GM04504 (cell line): ENCODE results near the gene OGFR.

Source experiments
- DNase-seq: peaks from one replicate; pipeline ENCODE4 v3.0.0-alpha.2; 2012; ENCODE audit warnings: low read depth

Gene OGFR

GRCh38 chr20:62825986-62826645 lies 21.5 kb downstream of the OGFR start:
- DNase-seq, result no peak

DNA sequence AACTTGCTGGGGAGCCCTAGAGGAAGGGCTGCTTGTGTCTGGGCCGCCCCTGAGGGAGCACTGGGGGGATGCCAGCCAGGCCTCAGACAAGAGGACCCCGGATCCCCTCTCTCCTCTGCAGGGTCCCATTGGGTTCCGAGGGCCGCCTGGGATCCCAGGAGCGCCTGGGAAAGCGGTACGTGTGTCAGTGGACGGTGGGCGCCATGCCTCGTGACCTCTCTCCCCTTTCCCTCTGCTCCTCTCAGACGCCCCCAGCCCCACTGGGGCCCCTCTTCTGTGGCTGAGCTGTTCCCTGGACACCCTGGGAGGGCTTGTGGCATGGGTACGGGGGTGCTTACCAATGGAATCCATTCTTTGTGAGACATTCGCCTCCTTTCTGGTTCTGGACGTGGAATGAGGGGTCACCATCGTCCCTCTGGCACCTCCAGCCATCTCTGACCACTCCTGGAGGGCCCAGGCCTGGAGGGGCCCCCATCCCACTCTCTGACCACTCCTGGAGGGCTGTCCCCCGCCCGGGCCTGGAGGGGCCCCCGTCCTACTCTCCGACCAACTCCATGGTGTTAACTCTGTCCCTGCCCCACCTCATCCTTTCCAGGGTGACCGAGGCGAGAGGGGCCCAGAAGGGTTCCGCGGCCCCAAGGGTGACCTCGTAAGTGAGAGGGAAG lies 22.1 kb downstream of the OGFR start:
- DNase-seq, result no peak

- DNase-seq, result no peak
These were observed 22.8 kb downstream of the OGFR start for GRCh38 chr20:62827311-62828038.

GRCh38 chr20:62828051-62828450 lies 23.4 kb downstream of the OGFR start:
- no peak for DNase-seq

GRCh38 chr20:62828511-62829230 lies 24.0 kb downstream of the OGFR start:
- DNase-seq, result no peak

DNA sequence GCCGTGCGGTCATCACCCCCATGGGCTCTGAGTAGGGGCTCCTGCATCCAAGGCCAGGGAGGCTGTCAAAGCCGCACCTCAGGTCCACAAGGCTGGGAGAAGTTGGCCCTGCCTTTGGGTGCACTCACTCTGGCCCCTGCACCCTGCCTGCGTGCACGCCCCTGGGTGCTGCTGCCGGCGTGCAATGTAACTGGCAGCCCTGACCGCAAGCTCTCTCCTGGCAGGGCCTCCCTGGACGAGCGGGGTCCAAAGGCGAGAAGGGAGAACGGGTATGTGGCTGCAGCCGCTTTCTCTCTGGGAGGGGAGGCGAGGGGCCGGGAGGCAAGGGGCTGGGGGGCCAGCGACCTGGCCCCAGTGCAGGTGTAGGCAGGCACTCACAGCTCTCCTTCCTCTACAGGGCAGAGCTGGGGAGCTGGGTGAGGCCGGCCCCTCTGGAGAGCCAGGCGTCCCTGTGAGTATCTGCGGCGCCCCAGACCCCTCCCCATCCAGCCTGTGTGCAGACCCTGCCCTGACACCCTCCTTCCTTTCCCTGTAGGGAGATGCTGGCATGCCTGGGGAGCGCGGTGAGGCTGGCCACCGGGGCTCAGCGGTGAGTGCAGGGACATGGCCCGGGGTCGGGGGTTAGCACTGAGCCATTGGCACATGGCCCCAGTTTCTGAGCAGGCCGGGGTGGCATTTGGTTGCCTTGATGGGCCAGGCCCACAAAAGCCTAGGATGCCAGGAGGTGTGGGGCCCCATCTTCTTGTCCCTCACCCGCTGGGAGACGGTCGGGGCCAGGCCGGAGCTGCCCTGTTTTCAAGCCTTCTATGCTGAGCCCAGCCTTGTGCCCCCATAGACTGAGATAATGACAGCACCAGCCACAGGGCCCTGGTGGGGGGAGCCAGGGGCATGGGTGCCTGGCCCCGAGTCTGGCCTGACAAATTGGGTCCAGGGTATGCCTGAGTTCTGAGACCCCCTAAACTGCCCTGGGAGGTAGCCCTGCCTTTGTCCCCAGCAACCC lies 24.9 kb downstream of the OGFR start:
- DNase-seq, result no peak

GRCh38 chr20:62830251-62830650 lies 25.6 kb downstream of the OGFR start:
- DNase-seq, result no peak

- no peak for DNase-seq
These were observed 26.2 kb downstream of the OGFR start for GRCh38 chr20:62830821-62831220.

- DNase-seq, result no peak
These were observed 26.7 kb downstream of the OGFR start for GRCh38 chr20:62831361-62831788.

DNA sequence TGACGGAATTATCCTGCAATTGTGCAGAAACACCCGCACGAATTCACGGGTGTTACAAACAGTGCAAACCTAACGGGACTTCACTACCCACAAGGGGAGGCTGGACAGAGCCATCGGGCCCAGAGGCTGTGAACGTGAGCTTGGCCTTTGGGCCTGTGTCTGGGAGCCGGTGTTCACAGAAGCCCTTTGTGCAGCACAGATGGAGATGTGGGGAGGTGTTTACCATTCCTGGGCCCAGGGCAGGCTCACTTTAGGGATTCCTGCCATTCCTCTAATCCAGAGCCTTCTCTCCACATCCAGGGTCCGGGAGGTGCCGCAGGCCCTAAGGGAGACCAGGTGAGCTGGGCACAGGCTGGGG lies 27.2 kb downstream of the OGFR start:
- no peak for DNase-seq

- DNase-seq, result no peak
These were observed 27.7 kb downstream of the OGFR start for GRCh38 chr20:62832212-62832922.

DNA sequence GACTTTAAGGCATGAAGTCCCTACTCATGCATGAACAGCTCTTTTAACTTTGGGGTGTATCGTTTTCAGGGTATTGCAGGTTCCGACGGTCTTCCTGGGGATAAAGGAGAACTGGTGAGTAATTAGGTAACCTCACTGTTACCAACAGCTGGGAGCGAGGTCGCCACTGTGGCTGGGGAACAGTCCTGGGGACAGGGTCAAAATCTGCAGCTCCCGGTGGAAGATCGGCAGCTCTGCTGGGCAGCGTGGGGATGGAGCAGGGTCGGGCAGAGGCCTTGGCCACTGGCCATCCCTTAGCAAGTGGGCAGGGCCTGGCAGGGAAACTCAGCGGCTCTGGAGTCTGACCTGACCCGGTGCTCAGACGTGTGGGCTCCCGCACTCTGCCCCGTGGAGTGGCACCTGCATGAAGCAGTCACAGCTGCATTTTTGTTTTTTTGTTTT lies 28.3 kb downstream of the OGFR start:
- DNase-seq, result no peak

DNA sequence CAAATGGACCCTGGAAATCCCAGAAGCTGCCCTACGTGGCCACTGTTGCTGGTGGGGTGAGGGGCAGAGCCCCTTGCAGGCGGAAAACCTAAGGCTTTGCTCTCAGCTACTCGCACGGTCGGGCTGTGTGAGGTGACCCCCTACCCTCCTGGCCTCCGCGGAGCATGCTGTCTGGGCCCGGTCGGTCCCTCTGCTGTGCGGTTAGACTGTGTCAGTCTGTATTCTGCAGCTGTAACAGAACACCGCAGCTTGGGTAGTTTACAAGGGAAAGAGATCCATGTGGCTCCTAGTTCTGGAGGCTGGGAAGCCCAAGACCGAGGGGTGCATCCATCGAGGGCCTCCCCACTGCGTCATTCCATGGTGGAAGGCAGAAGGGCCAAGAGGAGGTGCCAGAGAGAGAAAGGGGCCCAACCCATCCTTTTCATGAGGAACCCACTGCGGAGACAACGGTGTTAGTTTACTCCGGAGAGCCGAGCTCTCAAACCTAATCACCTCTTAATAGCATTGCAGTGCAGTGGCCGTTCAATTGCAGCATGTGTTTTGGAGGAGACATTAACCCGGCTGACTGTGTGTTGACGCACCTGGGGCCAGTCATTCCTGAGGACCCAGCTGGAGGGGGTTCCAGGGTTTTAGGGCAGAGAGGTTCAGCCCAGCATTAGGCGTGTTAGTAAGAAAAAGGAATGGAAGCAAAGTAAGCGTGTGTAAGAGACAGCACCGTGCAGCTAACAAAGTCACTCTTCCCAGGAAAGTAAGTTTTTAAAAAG lies 30.5 kb downstream of the OGFR start:
- DNase-seq, result no peak

DNA sequence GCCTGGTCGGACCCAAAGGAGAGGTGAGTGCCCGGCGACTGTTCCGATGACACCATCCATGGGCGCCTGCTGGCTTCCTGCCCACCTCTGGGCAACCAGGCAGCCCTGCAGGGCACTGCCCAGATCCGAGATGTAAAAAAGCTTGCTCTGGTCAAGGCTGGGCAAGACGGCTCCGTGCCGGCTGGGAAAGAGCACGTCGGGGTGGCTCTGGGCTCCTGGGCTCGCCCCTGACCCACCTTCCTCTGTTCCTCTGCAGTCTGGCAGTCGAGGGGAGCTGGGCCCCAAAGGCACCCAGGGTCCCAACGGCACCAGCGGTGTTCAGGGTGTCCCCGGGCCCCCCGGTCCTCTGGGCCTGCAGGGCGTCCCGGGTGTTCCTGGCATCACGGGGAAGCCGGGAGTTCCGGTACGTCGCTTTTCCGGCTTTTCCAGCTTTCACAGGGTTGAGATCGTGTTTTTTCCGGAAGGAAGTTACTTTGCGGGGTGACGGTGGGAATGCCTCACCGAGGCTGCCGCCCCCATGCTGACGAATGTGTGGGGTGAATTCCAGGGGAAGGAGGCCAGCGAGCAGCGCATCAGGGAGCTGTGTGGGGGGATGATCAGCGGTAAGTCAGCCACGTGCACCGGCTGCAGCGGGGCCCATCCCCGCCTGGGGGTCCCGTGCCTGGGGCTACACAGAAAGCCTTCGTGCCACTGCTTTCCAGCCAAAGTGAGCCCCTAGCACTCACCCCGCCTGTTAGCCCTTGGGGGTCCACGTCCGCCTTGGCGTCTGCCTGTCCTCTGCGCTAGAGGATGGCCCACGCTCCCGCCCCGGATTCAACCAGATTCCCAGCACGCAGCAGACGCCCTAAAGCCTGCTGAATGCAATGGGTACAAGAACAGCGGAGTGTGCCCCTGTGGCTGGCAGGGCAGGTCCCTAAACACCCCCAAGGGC lies 31.6 kb downstream of the OGFR start:
- DNase-seq, result no peak

GRCh38 chr20:62836967-62837490 lies 32.4 kb downstream of the OGFR start:
- DNase-seq, result no peak

DNA sequence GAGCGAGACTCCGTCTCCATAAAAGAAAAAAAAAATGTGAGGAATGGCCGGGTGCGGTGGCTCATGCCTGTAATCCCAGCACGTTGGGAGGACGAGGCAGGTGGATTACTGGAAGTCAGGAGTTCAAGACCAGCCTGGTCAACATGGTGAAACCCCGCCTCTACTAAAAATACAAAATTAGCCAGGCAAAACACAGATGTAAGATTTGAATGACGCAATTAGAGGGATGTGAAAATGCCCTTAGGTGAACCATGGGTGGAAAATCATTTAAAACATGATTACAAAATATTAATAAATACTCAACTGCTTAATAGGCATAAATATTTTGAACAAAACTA lies 33.1 kb downstream of the OGFR start:
- no peak for DNase-seq

DNA sequence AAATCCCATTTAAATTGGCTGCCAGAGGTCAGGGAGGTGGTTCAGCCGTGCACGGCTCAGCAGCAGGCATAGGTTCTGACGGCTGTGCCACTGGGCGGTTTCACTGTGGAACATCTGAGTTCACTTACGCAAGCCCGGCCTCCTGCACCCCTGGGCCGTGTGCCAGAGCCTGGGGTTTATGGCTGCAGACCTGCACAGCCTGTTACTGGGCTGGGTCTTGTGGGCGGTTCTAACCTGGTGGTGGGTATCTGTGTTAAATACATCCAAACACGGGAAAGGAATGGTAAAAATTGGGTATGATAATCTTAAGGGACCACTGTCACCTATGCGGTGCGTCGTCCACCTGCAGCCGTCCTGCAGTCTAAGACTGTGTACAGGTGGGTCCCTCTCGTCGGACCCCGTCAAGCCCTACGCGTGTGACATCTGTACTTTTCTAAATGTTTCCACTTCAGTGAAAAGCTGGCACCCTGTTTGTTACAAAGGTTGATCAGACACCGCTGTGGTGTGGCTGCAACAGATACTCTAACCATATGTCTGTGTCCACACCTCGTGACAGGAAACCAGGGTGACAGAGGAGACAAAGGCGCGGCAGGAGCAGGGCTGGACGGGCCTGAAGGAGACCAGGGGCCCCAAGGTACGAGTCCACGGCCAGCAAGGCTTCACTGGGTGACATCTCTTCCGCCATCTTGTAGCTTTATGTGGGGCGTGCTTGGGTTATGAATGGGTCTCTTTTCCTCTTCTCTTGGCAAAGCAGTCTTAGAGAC lies 33.7 kb downstream of the OGFR start:
- DNase-seq, result no peak

DNA sequence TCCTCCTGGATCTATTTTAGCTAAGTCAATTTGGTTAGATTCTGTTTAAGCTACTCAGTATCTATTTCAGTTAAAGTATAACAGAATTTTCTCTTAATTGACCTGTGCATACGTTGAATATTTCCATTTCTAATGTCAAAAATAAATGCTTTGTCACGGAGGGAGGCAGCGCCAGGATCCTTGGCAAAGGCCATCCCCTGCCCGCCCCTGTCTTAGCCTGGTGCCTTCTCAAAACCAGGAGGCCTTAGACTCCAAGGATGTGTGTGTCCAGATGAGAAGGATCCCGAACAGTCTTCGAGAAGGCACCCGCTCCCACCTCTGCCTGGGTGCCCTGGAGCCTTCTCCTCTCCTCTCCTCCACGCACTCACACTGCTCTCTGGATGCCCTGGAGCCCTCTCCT lies 34.6 kb downstream of the OGFR start:
- DNase-seq, result no peak
